Stimulated activated CD8-positive, alpha-beta memory T cell treated with anti-CD3 and anti-CD28 coated beads, Interleukin-15, amount 100 ng/mL, for 48 hours (primary cell): ENCODE results near the gene GH2.

Source experiments
- DNase-seq, 2 donors: peaks; one replicate each; pipeline ENCODE4 v3.0.0-alpha.2; 2020; ENCODE audit warnings: low read depth in 2 of 2

Gene GH2

GRCh38 chr17:63841350-63842172 is 40.2 kb downstream of the GH2 start:
- DNase-seq: no peak

DNA sequence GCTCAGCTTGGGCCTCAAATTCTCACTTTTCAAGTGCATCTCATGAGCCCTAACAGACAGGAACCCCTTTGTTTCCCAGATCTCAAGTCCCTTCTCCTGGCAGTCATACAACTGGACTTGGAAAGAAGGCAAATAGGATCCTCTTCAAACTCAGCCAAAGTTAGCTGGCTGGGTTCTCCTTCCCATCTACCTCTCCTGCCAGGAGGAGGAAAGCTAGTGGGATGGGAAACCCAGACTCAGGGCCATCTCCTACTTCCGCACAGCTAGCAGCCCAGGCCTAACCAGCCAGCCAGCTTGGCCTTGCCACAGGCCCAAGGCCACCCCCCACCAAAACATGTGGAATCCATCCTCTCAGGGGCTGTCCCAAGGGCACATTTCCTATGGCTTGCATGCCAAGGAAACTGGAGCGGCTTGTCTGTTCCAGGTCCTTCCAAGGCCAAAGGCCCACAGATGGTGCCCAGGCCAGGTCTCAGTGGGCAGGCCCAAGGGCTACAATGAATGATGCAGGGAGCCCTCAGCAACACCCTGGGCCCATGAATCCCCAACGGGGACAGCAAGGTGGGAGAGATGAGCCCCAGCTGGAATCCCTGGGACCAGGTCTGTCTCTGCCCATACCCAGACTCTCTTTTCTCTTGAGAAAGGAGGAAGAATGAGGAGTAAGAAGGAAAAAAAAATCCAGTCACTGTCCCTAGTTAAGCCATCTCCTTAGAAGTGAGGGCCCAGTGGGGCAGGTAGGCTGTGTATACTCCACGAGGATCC is 41.0 kb downstream of the GH2 start:
- DNase-seq: no peak

DNA sequence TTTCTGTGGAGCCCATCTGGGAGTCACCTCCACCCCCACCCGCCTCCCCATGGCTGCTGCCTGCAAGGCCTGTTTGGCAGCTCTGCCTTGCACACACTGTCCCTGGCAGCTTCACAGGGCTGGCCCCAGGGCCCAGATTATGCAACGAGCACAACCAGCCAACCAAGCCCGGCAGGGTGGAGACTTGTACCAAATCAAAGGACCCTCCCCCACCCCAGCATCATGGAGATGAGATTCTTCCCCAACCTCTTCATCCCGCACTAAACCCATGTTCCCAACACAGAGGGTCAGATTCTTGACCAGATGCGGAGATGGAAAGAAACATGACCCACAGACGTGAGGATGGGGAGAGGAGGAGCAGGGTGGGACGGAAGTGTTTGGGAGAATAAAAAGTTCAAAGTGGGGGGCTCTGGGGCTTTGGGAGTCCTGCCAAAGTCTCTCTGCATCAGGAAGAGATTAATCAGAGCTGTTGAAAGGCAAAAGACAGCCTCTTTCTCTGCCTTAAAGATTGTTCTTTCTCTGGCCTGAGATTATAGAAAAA is 43.0 kb downstream of the GH2 start:
- no peak for DNase-seq

- DNase-seq: no peak
Measured at GRCh38 chr17:63837962-63838600, 43.7 kb downstream of the GH2 start.

DNA sequence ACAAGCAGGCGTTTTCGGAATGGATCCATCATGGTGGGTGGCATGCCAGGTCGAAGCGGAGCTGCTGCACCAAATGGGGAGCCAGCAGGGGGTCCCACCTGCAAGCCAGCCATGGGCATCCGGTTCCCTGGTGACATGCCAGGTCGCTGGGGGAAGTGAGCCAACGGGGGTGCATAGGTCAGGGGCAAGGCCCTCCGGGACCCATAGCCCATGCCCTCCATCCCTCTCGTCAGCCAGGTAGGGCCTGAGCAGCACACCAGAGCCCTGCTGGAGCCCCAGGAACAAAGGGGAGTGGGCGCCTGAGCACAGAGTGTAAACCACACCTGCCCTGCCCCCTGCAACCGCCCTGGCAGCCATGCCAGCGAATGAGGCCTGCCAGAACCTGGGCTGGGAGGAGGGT is 44.3 kb downstream of the GH2 start:
- no peak for DNase-seq

GRCh38 chr17:63836811-63837210 is 44.9 kb downstream of the GH2 start:
- no peak for DNase-seq

DNA sequence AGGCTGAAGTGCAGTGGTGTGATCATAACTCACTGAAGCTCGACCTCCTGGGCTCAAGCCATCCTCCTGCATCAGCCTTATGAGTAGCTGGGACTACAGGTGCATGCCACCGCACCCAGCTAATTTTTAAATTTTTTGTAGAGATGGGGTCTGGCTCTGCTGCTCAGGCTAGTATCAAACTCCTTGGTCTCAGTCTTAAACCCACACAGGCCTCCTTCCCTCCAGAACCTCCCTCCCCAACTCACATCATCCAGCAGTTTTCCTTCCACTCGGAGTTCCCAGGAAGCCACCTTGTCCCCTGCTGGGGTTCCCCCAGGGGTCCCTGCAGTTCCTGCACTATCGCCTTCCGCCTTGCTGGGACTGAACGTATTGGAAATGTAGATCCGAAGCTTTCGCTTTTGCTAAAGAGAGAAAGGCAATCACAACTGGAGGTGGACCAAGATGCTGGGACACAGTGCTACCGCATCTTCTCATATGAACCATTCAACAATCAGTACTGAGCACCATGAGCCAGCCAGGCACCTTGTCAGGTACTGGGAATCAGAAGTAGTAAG is 46.5 kb downstream of the GH2 start:
- DNase-seq: no peak

DNA sequence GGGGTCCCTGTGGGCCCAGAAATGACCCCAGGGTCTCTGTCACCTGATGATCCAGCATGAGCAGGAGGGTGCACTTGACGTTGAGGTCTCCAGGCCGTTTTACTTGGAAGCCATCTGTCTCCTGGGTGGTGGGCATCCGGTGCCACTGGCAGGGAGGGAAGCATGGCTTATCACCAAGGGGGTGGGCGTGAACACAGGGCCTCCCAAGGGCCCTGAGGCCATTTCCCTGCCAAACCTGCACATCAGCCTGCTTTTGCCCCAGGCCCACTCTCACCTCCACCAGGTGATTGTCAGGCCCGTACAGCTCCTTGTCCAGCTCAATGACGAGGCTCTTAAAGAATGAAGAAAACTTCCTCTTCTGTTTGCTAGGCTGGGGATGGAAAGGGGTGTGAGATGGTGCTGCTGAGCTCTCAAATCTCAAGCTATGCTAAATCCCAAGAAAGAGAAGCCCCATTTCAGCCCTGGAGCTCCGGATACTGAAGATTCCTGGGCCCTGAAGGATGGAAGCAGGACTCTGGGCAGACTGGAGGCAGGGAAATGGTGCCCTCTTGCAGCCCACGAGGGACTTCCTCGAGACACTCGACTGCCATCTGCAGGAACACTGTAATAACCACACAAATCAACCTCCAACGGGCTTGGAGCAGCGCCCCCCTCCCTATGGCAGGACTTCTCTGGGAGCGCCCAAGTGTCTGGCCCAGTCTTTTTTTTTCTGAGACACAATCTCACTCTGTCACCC is 47.1 kb downstream of the GH2 start:
- DNase-seq: peak; percentile 28 to 59

DNA sequence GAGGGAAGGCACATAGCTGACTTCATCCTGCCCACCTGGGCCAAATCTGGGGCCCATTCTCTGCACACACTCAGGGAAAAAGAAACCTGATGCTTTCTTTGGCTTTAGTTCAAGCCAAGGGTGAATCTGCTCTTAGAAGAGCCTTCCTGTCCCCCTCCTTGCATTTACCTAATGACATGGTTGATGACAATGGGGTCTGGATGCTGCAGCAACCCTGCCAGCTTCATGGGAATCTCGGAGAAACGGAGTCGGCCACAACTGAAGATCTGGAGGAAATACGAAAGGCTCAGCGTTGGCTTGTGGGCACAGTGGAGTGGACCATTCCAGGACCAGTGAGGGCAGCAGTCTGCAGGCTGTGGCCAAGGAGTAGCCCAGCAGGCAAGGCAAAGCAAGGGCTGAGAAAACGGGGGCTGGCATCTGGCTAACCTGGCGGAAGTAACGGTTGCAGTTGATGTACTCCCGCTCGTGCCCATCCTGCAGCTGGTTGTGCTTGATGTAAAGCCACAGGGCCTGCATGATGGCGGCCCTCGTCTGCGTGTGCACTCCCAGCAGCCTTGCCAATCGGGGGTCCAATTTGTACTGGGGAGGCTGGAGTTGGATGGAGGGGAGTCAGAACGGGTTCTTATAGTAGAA is 47.9 kb downstream of the GH2 start:
- DNase-seq: no peak

GRCh38 chr17:63833026-63833740 is 48.6 kb downstream of the GH2 start:
- no peak for DNase-seq

- no peak for DNase-seq
Measured at GRCh38 chr17:63832455-63832854, 49.3 kb downstream of the GH2 start.

- no peak for DNase-seq
Measured at GRCh38 chr17:63832014-63832413, 49.7 kb downstream of the GH2 start.

DNA sequence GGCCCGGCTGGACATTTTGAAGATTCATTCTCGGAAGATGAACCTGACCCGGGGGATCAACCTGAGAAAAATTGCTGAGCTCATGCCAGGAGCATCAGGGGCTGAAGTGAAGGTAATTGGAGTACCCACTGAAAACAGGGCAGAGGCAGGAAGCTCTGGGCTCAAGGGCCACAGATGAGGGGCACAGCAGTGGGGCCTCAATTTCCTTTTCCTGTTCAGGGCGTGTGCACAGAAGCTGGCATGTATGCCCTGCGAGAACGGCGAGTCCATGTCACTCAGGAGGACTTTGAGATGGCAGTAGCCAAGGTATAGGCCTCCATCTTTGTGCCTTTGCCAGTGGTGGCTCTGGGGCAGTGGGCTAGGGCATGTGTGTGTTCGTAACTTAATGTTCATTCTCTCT is 50.2 kb downstream of the GH2 start:
- DNase-seq: no peak

GRCh38 chr17:63830904-63831491 is 50.7 kb downstream of the GH2 start:
- no peak for DNase-seq

- no peak for DNase-seq
Measured at GRCh38 chr17:63830278-63830677, 51.5 kb downstream of the GH2 start.
